Ovary (tissue), 3 donors: ENCODE measurements around the gene ASCL5.

Experiments used
- EP300 ChIP-seq: sonication (generic); formaldehyde crosslinking; IDR thresholded peaks from one replicate; pipeline ENCODE4 v1.6.1; 2017; ENCODE audit warnings: antibody characterized with exemption
- POLR2A ChIP-seq: fragments of 450-650 bp; IDR thresholded peaks from one replicate; pipeline ENCODE4 v1.6.1; 2017; ENCODE audit warnings: antibody characterized with exemption, mild to moderate bottlenecking, moderate library complexity
- TF ChIP-seq, protein P1 (sequence below), 3 donors: fragments of 450-650 bp in 2 of 3; fragments of 200-600 bp in 1 of 3; IDR thresholded peaks; one replicate each; pipeline versions ENCODE4 v1.5.1 to v1.8.0; 2016 to 2022; ENCODE audit warnings: antibody characterized with exemption in 3 of 3, mild to moderate bottlenecking in 1 of 3
- donor health status: DM: no; HTN: no; CAD: no.

- TF ChIP-seq, protein P1, sequence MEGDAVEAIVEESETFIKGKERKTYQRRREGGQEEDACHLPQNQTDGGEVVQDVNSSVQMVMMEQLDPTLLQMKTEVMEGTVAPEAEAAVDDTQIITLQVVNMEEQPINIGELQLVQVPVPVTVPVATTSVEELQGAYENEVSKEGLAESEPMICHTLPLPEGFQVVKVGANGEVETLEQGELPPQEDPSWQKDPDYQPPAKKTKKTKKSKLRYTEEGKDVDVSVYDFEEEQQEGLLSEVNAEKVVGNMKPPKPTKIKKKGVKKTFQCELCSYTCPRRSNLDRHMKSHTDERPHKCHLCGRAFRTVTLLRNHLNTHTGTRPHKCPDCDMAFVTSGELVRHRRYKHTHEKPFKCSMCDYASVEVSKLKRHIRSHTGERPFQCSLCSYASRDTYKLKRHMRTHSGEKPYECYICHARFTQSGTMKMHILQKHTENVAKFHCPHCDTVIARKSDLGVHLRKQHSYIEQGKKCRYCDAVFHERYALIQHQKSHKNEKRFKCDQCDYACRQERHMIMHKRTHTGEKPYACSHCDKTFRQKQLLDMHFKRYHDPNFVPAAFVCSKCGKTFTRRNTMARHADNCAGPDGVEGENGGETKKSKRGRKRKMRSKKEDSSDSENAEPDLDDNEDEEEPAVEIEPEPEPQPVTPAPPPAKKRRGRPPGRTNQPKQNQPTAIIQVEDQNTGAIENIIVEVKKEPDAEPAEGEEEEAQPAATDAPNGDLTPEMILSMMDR (IDR thresholded peaks at IDR 0.05) = no peak
- TF ChIP-seq POLR2A (no peak), EP300 (no peak)
These were observed 13.9 kb upstream of the ASCL5 start for GRCh38 chr1:201140941-201141260.
